GM19452 (cell line): ENCODE data around the gene EIF2B4.
A peak's percentile ranks its signal among the peaks of the same experiment; 100 is the strongest.
"Not testable (repeated sequence)": the region's sequence is repeated elsewhere in the genome, so short reads cannot be mapped to it uniquely, and the experiment has no call there.

Experiments used
- ATAC-seq: cut with Tn5 transposase; IDR thresholded peaks from one replicate; pipeline ENCODE4 v1.9.1; 2021; ENCODE audit not compliant: unreplicated experiment

The EIF2B4 gene

GRCh38 chr2:27378096-27378808, 8.1 kb upstream of the EIF2B4 start:
- no peak for ATAC-seq

DNA sequence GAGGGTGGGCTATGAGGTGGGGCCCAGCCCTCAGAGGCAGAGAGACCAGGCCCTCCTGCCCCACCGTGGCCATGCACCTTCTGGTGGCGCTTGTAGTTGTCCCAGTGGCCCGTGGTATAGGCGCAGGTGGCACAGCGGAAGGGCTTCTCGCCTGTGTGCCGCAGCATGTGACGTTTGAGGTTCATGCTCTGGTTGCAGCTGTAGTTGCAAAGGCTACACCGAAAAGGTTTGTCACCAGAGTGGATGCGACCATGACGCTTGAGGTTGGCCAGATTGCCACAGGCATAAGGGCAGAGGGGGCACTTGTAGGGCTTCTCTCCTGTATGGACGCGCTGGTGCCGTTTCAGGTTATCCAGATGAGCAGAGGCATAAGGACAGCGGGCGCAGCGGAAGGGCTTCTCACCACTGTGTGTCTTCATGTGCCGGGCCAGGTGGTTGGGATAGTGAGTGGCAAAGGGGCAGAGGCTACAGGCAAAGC, 7.5 kb upstream of the EIF2B4 start:
- no peak for ATAC-seq

DNA sequence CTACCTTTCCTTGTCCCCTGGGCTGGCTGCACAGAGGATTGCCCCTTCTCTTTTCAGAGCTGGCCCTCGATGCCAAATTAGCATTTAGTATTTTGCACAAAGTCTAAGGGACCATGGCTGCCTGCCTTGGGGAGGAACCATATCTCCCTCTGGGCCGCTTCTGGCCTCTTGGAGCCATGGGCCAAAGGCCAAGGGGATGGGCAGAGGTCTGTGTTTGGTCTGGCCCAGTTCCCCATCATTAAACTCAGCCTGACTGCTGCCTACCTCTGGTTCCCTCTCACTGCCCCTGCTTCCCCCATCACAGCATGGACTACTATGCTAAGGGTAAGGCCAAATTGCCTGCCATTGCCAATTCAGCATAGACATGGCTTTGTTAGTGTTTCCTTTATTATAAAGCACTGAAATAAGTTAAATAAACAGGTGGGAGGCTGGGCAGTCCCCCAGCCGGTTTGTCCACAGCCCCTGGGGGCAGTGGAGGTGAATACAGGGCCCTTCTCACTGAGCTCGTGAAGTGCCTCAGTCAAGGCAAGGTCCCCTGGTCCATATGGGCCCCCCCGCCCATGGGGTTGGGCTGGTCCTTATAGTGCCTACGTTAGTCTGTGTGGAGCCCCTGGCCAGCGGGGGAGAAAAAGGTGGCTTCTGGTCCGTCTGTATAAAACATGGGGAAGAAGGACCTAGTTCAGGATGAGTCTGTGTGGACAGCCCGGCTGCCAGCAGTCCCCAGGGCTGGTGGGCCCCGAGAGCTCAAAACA, 6.9 kb upstream of the EIF2B4 start:
- no peak for ATAC-seq

DNA sequence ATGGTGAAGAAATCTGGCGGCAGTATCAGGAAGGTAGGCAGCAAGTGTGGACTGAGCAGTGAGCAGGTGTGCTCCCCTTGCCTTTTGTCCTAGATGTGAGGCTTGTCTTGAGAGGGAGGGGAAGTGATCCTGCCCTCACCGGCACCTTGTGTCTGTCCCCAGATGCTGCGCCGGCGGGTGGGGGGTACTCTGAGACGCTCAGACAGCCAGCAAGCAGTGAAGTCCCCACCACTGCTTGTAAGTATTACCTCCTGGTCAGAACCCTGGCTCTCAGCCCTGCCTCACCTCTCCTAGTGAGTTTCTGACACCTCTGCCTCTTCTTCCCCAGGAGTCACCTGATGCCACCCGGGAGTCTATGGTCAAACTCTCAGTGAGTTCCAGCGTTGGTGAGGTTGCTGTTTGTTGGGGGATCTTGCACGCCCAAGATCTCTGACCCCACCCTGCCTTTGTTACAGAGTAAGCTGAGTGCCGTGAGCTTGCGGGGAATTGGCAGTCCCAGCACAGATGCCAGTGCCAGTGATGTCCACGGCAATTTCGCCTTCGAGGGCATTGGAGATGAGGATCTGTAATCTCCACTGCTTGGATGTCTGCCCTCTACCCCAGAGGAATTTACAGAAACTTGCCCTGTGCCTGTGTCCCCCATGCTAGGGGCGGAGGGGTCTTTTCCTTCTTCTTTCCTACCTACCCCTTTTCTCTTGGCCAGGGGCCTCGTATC, 6.2 kb upstream of the EIF2B4 start:
- no peak for ATAC-seq

- ATAC-seq, result no peak
Measured at GRCh38 chr2:27375513-27376099, 5.5 kb upstream of the EIF2B4 start.

DNA sequence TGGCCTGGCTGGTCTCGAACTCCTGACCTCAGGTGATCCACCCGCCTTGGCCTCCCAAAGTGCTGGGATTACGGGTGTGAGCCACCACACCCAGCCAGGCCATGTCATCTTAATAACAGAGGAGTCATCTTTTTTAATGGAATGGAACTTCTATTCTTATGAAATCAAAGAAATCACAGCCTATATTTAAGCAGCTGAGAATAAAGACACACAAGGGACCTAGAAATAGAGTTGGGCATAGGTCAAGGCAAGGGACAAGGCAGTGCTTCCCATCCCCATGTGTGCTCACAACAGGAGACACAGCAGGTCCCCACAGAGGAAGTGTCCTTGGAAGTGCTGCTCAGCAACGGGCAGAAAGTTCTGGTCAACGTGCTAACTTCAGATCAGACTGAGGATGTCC, 3.4 kb upstream of the EIF2B4 start:
- ATAC-seq, result no peak

GRCh38 chr2:27372937-27373336, 2.8 kb upstream of the EIF2B4 start:
- ATAC-seq, result no peak

DNA sequence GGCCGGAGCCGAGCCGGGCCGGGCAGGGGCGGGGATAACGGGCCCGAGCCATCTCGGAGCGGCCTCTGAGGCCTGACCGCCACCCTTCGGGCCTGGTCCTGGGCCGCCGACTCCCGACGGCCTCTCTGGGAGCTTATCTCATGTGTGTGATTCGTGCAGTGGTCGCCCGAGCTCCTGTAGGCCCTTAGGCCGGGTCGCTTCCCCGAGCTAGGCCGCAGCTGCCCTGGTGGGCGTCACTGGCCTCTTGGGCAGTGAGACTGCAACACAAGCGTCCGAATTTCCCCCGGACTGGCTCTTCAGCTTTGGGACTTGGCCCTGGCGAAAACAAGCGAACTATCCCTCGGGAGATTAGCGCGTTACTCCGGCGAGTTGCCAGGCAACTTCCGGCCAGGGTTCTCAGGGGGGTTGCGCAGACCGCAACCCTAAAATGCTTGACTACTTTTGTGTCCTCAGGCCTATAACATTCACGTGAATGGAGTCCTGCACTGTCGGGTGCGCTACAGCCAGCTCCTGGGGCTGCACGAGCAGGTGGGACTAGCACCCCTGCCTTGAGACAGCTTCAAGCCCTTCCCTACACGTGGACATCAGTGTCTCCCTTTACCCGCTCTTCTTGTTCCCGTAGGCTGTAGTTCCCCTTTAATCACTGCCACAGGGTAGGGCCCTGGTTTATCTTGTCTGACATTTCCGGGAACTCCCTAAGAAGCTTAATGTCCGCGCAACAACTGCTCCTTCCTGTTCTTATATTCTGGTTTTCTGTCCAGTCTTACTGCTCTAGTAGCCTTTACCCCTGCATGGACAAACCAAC, 880 bp upstream of the EIF2B4 start:
- ATAC-seq, result peak; percentile 26

- ATAC-seq, result peak; percentile 3
Measured at GRCh38 chr2:27369471-27370025, 590 bp downstream of the EIF2B4 start.

GRCh38 chr2:27363933-27364332, 6.2 kb downstream of the EIF2B4 start:
- no peak for ATAC-seq

DNA sequence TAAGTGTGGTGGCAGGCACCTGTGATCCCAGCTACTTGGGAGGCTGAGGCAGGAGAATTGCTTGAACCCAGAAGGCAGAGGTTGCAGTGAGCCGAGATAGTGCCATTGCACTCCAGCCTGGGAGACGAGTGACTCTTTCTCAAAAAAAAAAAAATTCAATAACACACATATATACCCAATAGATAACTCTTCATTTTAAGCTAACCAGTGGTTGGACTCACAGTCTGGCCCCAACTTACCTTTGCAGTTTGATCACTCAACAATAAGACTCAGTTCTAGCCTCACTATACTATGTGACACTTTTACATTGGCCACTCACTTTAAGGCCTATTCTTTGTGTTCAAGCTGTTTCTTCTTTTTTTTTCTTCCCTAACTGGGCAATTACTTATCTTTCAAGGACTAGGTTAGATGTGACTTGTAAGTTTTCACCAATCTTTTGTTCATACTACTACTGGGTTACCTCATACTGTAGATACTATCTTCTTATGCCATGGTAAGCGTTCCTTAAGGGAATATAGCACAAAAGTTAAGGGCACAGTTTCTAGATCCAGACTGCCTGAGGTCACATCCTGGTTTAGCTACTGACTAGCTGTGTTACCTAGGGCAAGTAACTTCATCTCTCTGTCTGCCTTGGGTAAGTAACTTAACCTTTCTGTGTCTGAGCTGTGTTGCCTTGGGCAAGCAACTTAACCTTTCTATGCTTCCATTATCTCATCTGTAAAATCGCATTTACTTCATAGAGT, 7.3 kb downstream of the EIF2B4 start:
- no peak for ATAC-seq

- ATAC-seq, result peak; percentile 82
Measured at GRCh38 chr2:27356382-27357181, 13.6 kb downstream of the EIF2B4 start, which contains the start of gene GTF3C2. GTF3C2 (minus strand) TSS chr2:27356764; CDS start chr2:27343554, 13,210 bp downstream.

GRCh38 chr2:27356056-27356381, 14.1 kb downstream of the EIF2B4 start:
- ATAC-seq, result peak; percentile 35

DNA sequence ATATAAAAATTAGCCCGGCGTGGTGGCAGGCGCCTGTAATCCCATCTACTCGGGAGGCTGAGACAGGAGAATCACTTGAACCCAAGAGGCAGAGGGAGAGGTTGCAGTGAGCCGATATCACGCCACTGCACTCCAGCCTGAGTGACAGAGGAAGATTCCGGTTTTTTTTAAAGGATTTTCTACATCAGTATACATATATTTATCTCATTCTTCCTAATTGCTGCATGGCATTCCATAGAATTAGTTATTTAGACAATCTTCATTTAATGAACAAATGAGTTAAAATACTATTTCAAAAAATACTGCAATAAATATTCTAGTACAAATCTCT, 15.6 kb downstream of the EIF2B4 start:
- no peak for ATAC-seq

GRCh38 chr2:27353762-27354596, 16.2 kb downstream of the EIF2B4 start:
- no peak for ATAC-seq

GRCh38 chr2:27353386-27353761, 16.8 kb downstream of the EIF2B4 start:
- not testable (repeated sequence) for ATAC-seq

- ATAC-seq, result no peak
Measured at GRCh38 chr2:27351802-27352598, 18.1 kb downstream of the EIF2B4 start.
